Fibroblast of peridontal ligament (primary cell): ENCODE data around the gene NIT2.
"Not testable (repeated sequence)": the region's sequence is repeated elsewhere in the genome, so short reads cannot be mapped to it uniquely, and the experiment has no call there.

Experiments used
- DNase-seq: peaks from one replicate; pipeline ENCODE4 v3.0.0-alpha.2; 2010; ENCODE audit errors: extremely low read depth

The NIT2 gene

DNA sequence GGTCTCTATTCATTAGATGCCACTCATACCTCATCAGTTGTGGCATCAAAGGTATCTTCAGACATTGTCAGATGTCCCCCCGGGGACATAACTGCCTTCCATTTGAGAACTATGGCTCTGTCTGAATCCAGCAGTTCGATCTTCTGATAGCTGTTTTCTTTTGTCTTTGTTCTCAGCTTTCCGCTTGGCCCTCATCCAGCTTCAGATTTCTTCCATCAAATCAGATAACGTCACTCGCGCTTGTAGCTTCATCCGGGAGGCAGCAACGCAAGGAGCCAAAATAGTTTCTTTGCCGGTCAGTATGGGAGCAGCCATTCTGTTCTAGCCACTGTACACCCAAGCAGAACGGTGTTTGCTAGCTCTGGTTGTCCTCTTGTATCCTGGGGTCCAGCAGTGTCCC is 4.4 kb downstream of the NIT2 start:
- DNase-seq, result no peak

DNA sequence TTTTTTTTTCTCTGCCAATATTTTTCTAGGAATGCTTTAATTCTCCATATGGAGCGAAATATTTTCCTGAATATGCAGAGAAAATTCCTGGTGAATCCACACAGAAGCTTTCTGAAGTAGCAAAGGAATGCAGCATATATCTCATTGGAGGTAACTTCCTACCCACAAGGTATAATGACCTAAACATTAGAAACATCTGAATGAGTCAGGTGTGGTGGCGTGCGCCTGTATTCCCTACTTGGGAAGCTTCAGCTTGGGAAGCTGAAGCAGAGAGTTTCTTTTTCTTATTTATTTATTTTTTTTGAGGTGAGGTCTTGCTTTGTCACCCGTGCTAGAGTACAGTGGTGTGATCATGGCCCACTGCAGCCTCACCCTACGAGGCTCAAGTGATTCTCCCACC is 5.2 kb downstream of the NIT2 start:
- no peak for DNase-seq

DNA sequence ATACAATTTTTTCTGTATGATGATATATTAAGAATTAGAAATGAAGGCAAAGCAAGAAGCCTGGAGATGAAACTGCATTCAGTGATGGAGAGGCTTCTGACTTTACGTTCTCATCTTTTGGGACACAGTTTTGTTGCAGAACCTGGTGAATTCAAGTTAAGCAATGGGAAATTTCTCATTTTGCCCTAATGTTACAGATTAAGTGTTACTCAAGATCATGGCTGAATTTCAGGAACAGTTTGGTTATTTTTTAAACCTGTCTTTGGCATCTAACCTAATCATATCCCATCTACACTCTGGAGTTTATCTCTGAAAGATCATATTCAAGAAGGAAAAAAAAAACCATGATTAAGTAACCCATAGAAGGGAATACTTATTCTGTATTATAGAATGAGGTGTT is 6.0 kb downstream of the NIT2 start:
- DNase-seq, result no peak

DNA sequence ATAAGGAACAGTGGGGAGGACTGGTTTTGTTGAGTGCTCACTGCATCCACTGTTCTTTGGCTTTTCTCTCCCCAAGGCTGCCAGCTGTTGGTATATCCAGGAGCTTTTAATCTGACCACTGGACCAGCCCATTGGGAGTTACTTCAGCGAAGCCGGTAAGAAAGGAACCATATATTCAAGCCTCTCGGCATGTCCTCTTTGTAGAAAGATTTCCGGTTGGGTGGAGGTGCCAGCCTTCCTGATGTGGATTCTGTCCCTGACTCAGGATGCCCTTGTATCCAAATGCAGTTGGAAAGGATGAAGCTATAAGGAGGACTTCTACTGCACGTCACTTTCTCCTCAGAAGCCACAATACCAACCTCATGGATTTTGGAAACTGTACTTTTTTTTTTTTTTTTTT is 14.2 kb downstream of the NIT2 start:
- no peak for DNase-seq

DNA sequence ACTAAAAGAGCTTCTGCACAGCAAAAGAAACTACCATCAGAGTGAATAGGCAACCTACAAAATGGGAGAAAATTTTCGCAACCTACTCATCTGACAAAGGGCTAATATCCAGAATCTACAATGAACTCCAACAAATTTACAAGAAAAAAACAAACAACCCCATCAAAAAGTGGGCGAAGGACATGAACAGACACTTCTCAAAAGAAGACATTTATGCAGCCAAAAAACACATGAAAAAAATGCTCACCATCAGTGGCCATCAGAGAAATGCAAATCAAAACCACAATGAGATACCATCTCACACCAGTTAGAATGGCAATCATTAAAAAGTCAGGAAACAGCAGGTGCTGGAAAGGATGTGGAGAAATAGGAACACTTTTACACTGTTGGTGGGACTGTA is 17.2 kb downstream of the NIT2 start:
- DNase-seq, result not testable (repeated sequence)

DNA sequence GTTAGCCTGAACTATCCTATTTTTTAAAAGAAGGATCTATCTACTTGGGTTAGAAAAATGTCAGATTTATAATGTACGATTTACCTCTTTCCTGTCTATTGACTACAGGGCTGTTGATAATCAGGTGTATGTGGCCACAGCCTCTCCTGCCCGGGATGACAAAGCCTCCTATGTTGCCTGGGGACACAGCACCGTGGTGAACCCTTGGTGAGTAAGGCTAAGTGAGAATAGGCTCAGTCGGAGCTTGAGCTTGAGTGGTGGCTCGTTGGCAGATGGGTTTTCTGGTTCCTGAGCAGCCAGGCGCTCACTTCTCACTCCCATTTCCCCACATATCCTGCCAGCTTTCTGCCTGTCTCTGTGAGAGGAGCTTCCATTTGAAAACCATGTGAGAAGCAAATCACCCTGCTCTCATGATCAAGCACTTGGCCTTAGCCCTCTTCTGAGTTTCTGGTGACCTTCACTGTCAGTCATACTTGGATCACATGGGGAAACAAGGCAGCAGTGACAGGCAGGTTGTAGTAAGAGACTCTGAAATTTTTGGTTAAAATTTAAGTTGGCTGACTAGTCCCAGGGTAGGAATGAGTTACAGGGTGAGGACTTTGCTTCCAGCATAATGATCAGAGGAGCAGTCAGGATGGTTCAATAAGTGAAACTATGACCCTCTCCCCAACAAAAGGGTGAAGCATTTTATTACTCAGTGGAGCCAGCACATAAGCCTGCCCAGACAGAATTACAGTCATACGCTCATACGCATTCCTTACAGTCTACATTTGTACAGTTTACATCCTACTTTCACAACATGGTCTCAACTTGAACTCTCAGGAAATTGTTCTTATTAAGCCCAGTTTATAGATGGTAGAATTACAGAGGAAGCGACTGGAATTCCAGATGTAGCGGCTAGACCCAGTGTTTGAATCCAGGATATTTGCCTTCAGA is 18.0 kb downstream of the NIT2 start:
- DNase-seq, result no peak

DNA sequence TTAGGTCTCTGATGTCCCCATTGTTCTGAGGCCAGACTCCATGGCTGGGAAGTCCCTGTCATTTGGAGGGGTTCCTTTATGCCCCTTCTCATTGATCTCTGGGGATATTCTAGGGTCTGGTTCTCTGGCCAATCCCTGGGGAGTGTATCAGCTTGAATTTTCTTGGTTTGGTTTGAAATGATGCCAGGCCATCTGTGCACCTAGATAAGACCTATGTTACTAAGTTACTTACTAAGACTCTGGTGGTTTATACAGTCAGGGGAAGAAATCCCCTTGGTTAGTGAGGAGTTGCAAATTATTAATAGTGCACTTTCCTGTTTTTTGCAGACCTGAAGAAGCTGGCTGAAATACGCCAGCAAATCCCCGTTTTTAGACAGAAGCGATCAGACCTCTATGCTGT is 20.3 kb downstream of the NIT2 start:
- no peak for DNase-seq

DNA sequence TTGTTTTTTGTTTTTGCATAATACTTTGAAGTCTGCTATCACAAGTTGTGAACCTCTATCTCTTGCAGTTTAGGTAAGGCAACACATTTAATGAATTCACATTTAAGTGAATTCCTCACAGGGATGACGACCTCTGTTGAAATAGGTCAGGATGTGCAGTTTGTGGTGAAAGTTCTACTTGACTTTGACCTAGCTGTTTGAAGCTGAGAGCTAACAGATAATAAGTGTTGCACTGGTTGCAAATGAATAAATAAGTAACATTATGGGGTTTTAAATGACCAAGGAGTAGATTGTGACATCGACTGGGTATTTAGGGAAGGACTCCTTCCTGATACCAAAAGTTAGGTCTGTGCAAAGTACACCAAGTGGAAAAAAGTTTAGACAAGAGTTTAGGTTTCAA is 23.9 kb downstream of the NIT2 start:
- no peak for DNase-seq

DNA sequence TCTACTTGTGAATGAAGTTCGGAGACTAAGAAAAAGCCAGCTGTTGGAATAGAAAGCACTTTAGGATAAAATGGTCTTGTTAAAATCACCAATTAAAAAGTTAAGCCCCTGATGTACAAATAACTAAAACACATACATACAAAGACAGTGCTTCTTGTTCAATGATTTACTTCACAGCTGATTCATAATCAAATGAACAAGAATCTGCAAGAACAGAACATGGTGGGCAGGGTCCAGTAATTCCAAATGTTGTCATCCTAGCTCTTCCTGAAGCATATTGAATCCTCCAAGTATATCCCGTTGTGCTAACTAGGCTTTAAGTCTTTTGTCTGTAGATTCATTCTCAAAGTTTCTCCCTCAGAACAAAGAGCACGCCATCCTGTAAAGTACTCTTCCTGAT is 24.5 kb downstream of the NIT2 start:
- no peak for DNase-seq

DNA sequence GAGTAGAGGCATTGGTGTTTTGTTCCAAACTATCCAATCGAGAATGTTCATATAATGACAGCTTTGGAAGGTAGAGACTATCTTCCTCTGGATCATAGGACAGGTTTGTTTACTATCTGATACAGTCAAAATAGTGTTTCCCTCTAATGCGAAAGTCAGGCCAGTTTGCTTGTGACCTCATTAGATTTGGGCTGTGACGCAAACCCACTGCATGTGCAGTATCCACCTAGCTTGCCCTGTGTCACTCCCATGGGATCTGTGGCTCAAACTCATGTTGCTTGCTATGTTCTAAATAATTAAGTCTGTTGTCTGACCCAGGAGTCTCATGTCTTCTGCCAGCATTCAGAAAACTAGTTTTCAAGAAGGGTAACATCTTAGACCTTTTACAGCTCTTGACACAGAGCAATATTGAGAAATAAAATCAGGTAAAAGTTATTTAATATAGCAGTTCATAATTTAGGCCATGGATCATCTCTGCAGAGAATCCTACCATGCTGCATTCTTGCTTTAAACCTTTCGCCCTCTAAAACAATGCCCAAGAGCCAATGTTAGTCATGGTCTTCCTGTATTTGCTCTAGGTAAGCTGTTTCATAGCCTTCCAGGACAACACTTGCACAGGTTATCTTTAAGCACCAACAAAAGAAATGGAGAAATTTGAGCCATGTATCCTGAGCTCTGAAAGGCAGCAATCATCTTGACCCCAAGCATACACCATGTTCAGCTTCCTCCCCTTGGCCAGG is 26.4 kb downstream of the NIT2 start:
- peak; percentile 10 for DNase-seq

DNA sequence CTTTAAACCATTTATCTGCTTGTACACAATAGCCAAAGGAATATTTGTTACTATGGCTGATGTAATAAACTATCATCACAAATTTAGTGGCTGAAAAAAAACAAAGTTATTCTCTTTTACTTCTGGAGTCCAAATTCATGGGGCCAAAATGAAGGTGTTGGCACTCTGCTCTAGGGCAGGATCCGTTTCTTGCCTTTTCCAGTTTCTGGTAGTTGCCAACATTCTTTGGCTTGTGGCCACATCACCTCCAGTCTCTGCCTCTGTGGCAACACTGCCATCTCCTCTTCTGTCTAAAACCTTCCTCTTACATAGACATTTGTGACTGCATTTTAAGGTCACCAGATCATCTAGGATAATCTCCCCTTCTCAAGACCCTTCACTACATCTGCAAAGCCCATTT is 27.3 kb downstream of the NIT2 start:
- DNase-seq, result no peak

DNA sequence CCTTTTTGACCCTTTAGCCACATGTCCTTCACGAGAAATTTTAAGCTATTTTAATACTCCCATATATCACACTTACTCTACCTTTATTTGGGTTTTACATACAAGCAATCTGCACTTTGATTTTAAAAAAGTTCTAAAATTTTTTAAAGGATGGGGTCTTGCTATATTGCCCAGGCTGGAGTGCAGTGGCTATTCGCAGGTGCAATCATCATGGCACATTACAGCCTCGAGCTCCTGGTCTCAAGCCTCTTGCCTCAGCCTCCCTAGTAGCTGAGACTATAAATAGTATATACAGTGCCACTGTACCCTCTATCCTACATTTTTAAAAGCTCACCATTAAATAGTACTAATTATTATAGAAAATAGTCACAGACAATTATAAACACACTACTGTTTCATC is 29.9 kb downstream of the NIT2 start:
- DNase-seq, result no peak

DNA sequence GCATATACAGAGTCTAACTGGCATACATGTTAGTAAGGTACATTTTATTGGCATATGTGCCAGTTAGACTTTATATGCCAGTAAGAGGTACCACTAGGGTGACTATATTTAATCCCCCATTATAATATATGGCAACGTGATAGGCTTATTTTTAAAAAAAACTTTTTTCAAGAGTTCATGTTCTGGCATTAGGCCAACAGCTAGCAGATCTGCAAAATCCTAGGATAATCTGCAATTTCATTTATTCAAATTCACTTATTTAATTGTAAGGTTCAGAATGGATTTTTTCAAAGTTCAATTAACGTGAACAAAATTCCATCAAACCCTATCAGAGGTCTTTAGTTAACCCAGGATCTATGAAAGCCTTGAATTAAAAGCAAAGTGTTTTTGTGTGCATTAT is 31.9 kb downstream of the NIT2 start:
- no peak for DNase-seq

DNA sequence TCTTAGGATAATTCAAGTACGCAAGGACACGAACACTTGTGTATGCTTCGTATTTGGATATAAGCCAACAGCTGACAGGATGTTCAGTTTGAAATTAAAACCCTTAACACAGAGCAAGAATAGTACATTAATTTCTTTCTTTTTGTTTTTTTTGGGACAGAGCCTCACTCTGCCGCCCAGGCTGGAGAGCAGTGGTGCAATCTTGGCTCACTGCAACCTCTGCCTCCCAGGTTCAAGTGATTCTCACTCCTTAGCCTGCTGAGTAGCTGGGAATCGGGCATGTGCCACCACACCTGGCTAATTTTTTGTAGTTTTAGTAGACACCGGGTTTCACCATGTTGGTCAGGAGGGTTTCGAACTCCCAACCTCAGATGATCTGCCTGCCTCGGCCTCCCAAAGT is 33.9 kb downstream of the NIT2 start:
- no peak for DNase-seq

DNA sequence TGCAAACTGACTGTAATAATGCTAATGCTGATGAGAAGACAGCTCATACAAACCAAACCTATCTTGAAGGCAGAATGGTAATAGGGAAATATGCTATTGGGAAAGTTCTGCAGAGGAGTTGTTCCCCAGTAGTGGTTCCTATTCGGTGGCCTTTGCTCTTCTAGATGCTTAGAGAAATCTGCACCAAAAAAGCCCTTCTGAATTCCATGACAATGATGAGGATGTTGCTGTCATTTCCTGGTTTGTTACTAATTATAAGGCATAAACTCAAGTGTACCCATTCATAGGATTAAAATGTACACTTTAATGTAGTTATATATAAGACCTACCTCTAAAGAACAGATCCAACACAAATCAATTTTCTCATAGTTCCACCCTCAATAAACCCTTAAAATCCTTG is 36.2 kb downstream of the NIT2 start:
- DNase-seq, result no peak

DNA sequence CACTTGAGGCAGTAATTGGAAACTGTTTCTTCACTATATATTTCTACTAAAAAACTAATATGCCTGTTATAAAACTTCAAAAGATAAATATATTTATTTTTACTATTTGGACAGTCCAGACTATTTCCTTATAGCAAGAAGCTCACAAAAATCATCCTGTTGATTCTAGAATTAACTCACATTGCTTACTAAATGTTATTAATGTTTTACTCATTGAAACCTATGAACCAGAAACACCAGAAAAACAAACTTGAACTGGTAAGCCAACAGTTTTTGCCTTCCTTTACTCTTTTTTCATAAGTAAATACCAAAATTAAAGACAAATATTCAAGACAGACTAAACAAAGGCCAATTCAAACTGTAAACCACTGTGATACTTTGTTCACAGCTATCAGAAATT is 40.0 kb downstream of the NIT2 start:
- no peak for DNase-seq

DNA sequence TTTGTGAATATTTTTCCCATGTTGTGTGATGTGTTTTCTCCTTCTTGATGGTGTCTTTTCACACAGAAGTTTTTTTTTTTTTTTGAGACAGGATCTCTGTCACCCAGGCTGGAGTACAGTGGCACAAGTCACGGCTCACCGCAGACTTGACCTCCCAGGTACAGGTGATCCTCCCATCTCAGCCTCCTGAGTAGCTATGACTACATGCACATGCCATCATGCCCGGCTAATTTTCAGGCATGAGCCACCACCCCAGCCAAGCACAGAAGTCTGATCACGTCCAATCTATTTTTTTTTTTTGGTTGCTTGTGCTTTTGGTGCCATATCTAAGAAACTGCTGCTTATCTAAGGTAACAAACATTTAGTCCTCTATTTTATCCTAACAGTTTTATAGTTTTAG is 41.7 kb downstream of the NIT2 start:
- no peak for DNase-seq

DNA sequence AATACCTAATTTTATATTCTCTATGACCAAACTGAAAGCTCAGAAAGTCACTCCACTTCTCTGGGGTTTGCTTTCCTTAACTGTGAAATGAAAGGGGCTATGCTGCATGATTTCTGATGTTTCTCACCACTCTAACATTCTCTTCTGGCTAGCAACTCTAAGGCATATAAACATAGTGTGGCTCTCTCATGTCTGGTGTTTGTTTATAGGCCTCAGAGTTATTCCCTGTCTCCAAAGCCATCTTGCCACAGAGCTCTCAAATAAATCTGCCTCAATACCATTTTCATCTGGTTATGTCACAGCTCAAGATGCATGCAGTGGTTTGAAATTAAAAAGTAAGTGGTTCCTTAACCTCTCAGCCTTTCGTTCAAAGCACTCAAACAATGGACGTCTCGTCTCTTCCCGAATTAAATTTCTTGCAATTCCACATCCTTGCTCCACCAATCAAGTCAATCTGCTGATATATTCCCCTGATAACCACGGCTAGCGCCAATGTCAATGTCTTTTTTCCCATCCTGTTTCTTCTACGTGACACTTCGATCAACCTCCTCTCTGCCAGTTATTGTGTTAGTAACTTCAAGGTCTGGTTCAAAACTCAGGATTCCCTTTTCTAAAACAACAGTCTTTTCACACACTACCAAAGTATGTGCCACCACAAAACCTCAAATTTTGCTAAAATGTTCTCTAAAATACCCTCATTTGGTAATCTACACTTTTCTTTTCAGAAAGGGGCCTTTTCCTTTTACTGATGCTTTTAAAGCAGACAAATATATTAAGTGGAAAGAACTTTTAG is 50.4 kb downstream of the NIT2 start:
- peak; percentile 74 for DNase-seq

DNA sequence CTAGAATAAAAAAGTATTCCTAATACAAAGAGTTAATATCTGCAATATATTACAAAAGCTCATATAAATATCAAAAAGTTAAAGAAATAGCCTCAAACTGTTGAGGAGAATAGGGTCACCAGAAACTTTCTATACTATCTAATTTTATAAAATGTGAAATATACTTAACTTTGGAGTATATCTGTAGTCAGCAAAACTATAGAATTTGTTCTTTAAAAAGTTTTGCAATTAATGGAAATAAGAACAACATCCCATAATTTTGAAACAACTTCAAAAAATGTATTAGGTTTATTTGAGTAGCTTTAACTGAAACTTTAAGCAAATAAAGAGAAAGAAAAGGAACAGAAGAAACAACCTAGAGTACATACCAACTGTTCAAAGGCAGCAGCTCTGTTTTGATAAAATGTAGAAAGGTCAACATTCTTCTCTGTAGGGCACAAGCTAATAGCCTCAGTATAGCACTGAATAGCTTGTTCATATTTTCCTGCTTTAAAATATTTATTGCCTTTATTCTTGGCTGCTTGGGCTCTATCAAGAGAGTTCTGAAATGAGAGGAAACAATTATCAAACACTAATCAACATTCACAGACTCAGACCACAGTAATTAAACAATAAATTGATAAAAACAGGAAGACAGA is 52.0 kb downstream of the NIT2 start:
- peak; percentile 15 for DNase-seq

DNA sequence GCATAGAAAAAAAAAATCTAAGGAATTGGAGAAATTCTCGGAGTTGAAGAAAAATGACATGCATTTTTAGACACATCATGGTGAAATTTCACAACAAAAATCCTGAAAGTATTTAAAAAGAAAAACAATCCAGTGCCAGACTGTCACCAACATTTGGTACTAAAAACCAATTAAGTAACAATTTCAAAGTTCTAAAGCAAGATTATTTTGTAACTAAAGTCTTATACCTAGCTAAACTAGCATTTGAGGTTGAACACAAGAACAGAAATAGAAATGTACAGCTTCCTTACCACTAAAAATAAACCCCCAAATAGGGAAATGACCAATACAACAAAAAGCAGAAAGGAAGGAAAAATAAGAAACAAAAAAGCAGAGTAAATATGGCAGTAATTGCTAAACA is 54.5 kb downstream of the NIT2 start:
- DNase-seq, result no peak

DNA sequence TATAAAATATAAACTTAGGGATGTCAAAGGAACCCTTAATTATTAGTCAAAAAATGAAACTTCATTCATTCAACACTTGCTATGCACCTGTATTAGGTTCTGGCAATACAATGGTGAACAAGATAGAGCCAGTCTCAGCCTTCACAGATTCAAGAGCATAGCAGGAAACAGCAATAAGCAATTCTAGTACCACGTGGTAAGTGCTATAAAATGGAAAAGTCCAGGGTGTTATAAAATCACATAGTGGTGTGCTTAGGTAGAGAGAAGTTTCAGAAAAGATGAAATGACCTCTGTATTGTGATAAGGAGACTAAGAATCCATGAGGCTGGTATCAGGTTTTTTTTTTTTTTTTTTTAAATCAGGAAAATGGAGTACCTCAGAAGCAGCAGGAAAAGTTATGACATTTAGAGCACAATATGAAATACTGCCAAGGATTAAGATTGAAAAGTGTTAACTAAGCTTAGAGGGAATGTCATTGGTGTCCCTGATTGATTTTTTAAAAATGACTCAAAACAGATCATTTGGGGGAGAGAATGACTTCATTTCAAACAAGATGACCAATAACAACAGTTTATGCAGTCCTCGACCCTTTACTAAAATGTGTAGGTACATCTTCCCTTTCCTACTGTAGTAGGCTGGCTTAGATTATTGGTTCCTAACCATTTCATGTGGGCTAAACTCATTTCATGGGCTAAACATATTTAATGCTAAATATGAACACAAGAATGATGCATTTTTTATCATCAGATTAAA is 61.3 kb downstream of the NIT2 start:
- no peak for DNase-seq
